WTC11 (cell line): Measurements from ENCODE around the gene MRPS33.

Experiments
- CREB1 ChIP-seq: sonication (generic); formaldehyde crosslinking; IDR thresholded peaks from 2 replicates; pipeline ENCODE4 v1.8.0; 2023; ENCODE audit warnings: mild to moderate bottlenecking, missing genetic modification reagents
- ZNF121 ChIP-seq: sonication (generic); formaldehyde crosslinking; IDR thresholded peaks from 2 replicates; pipeline ENCODE4 v1.8.0; 2023; ENCODE audit warnings: missing genetic modification reagents
- ZNF219 ChIP-seq: sonication (generic); formaldehyde crosslinking; IDR thresholded peaks from 2 replicates; pipeline ENCODE4 v1.8.0; 2023; ENCODE audit warnings: missing genetic modification reagents, mild to moderate bottlenecking, borderline replicate concordance
- ZNF263 ChIP-seq: sonication (generic); formaldehyde crosslinking; IDR thresholded peaks from 2 replicates; pipeline ENCODE4 v1.8.1; 2022; ENCODE audit warnings: low read depth, mild to moderate bottlenecking, moderate library complexity, missing genetic modification reagents
- TF ChIP-seq, protein P1 (sequence below): fragments of 200-600 bp; IDR thresholded peaks from 2 replicates; pipeline ENCODE4 v1.8.0; 2022; ENCODE audit warnings: antibody characterized with exemption
- TF ChIP-seq, protein P2 (sequence below): sonication (generic); formaldehyde crosslinking; IDR thresholded peaks from 2 replicates; pipeline ENCODE4 v1.8.1; 2023; ENCODE audit warnings: mild to moderate bottlenecking, missing genetic modification reagents, borderline replicate concordance
- TF ChIP-seq, protein P3 (sequence below): sonication (generic); formaldehyde crosslinking; IDR thresholded peaks from 2 replicates; pipeline ENCODE4 v1.8.0; 2022; ENCODE audit warnings: mild to moderate bottlenecking, missing genetic modification reagents
- TF ChIP-seq, protein P4 (sequence below): sonication (generic); formaldehyde crosslinking; IDR thresholded peaks from 2 replicates; pipeline ENCODE4 v1.8.1; 2022; ENCODE audit warnings: missing genetic modification reagents, borderline replicate concordance
- TF ChIP-seq, protein P5 (sequence below): sonication (generic); formaldehyde crosslinking; IDR thresholded peaks from 2 replicates; pipeline ENCODE4 v1.8.1; 2023; ENCODE audit warnings: mild to moderate bottlenecking, missing genetic modification reagents
- TF ChIP-seq, protein P6 (sequence below): sonication (generic); formaldehyde crosslinking; conservative IDR thresholded peaks from 2 replicates; pipeline ENCODE4 v1.8.1; 2022; ENCODE audit warnings: mild to moderate bottlenecking, missing genetic modification reagents

DNA sequence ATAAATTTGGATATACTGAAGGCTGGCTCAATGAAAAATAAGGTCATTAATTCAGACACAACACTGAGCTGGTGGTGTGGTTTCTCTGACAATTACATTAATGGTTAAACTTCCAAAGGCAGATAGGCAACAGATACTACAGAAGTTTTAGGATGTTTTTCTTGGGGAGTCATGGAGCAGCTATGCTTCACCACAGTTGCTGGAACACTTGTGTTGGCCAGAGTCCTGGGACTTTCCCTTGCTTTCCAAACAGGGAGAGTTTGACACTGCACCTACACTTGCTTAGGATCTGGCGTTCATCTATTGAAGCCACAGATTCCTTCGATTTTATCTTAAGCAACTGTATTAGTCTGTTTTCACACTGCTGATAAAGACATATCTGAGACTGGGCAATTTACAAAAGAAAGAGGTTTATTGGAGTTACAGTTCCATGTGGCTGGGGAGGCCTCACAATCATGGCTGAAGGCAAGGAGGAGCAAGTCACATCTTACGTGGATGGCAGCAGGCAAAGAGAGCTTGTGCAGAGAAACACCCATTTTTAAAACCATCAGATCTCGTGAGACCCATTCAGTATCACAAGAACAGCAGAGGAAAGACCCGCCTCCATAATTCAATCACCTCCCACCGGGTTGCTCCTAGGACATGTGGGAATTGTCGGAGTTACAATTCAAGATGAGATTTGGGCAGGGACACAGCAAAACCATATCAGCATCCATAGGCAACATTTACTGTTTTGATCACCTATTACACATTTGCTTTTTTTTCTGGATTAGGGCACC is 31.3 kb upstream of the MRPS33 start:
- TF ChIP-seq, protein P1, sequence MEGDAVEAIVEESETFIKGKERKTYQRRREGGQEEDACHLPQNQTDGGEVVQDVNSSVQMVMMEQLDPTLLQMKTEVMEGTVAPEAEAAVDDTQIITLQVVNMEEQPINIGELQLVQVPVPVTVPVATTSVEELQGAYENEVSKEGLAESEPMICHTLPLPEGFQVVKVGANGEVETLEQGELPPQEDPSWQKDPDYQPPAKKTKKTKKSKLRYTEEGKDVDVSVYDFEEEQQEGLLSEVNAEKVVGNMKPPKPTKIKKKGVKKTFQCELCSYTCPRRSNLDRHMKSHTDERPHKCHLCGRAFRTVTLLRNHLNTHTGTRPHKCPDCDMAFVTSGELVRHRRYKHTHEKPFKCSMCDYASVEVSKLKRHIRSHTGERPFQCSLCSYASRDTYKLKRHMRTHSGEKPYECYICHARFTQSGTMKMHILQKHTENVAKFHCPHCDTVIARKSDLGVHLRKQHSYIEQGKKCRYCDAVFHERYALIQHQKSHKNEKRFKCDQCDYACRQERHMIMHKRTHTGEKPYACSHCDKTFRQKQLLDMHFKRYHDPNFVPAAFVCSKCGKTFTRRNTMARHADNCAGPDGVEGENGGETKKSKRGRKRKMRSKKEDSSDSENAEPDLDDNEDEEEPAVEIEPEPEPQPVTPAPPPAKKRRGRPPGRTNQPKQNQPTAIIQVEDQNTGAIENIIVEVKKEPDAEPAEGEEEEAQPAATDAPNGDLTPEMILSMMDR, result no peak
- no peak for TF ChIP-seq ZNF121 (CRISPR knock-in tag)
- no peak for TF ChIP-seq ZNF219 (CRISPR knock-in tag)
- TF ChIP-seq, protein P2, sequence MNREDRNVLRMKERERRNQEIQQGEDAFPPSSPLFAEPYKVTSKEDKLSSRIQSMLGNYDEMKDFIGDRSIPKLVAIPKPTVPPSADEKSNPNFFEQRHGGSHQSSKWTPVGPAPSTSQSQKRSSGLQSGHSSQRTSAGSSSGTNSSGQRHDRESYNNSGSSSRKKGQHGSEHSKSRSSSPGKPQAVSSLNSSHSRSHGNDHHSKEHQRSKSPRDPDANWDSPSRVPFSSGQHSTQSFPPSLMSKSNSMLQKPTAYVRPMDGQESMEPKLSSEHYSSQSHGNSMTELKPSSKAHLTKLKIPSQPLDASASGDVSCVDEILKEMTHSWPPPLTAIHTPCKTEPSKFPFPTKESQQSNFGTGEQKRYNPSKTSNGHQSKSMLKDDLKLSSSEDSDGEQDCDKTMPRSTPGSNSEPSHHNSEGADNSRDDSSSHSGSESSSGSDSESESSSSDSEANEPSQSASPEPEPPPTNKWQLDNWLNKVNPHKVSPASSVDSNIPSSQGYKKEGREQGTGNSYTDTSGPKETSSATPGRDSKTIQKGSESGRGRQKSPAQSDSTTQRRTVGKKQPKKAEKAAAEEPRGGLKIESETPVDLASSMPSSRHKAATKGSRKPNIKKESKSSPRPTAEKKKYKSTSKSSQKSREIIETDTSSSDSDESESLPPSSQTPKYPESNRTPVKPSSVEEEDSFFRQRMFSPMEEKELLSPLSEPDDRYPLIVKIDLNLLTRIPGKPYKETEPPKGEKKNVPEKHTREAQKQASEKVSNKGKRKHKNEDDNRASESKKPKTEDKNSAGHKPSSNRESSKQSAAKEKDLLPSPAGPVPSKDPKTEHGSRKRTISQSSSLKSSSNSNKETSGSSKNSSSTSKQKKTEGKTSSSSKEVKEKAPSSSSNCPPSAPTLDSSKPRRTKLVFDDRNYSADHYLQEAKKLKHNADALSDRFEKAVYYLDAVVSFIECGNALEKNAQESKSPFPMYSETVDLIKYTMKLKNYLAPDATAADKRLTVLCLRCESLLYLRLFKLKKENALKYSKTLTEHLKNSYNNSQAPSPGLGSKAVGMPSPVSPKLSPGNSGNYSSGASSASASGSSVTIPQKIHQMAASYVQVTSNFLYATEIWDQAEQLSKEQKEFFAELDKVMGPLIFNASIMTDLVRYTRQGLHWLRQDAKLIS (CRISPR knock-in tag), result no peak
- TF ChIP-seq, protein P3, sequence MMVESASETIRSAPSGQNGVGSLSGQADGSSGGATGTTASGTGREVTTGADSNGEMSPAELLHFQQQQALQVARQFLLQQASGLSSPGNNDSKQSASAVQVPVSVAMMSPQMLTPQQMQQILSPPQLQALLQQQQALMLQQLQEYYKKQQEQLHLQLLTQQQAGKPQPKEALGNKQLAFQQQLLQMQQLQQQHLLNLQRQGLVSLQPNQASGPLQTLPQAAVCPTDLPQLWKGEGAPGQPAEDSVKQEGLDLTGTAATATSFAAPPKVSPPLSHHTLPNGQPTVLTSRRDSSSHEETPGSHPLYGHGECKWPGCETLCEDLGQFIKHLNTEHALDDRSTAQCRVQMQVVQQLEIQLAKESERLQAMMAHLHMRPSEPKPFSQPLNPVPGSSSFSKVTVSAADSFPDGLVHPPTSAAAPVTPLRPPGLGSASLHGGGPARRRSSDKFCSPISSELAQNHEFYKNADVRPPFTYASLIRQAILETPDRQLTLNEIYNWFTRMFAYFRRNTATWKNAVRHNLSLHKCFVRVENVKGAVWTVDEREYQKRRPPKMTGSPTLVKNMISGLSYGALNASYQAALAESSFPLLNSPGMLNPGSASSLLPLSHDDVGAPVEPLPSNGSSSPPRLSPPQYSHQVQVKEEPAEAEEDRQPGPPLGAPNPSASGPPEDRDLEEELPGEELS (CRISPR knock-in tag), result no peak
- TF ChIP-seq, protein P4, sequence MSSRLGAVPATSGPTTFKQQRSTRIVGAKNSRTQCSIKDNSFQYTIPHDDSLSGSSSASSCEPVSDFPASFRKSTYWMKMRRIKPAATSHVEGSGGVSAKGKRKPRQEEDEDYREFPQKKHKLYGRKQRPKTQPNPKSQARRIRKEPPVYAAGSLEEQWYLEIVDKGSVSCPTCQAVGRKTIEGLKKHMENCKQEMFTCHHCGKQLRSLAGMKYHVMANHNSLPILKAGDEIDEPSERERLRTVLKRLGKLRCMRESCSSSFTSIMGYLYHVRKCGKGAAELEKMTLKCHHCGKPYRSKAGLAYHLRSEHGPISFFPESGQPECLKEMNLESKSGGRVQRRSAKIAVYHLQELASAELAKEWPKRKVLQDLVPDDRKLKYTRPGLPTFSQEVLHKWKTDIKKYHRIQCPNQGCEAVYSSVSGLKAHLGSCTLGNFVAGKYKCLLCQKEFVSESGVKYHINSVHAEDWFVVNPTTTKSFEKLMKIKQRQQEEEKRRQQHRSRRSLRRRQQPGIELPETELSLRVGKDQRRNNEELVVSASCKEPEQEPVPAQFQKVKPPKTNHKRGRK (CRISPR knock-in tag), result no peak
- TF ChIP-seq CREB1, result no peak
- TF ChIP-seq, protein P5, sequence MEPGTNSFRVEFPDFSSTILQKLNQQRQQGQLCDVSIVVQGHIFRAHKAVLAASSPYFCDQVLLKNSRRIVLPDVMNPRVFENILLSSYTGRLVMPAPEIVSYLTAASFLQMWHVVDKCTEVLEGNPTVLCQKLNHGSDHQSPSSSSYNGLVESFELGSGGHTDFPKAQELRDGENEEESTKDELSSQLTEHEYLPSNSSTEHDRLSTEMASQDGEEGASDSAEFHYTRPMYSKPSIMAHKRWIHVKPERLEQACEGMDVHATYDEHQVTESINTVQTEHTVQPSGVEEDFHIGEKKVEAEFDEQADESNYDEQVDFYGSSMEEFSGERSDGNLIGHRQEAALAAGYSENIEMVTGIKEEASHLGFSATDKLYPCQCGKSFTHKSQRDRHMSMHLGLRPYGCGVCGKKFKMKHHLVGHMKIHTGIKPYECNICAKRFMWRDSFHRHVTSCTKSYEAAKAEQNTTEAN (CRISPR knock-in tag), result no peak
- TF ChIP-seq, protein P6, sequence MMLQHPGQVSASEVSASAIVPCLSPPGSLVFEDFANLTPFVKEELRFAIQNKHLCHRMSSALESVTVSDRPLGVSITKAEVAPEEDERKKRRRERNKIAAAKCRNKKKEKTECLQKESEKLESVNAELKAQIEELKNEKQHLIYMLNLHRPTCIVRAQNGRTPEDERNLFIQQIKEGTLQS (CRISPR knock-in tag), result no peak
- TF ChIP-seq ZNF263 (CRISPR knock-in tag), result no peak
